Measurements from ENCODE around the gene SPINK5.

SPINK5 gene

DNA sequence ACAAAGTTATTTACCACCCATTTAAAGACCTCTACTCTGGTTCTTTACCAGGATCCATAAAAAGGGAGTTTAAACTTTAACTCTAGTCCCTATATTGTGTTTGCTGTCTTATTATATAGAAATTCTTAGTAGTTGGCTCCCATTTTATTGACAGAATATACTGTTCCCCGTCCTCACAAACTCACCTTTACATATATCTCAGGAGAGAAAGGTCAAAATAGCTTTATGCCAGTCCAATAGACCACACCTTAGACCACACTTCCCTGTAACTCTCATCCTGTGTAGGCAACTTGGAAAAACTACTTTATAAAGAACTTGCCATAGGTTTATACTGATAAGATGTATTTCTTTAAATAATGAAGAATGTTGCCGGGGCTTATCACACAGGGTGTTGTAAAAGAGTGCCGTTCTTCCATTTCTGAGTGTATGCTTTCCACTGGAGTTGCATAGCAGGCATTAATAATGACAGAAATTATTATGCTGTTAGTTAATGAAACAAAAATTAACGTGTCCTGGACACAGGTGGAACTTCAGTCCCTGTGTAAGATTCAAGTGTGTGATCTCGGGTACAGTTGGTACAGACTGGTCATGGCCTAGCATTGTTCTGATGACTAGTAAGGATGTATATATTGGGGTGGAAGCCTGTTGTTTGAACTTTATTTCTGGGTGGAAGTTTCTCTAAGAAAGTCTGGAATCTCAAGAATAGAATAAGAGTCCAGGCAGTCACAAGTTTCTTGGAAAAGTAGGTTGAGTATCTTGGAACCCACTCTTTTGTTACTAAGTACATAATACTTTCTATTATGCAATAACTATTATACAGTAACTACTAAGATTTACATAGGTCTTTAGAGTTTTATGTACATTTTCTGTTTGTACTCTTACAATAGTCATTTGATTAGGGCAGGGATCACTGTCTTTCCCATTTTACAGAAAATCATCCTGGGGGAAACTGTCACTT is 71.6 kb downstream of the SPINK5 start:
- no peak overlapping the region for H3K4me3 ChIP-seq (ENCODE audit: low read length)

GRCh38 chr5:148140846-148141245 is 77.1 kb downstream of the SPINK5 start:
- no peak overlapping the region for H3K4me3 ChIP-seq (ENCODE audit: low read length)
- TF ChIP-seq, protein P1, sequence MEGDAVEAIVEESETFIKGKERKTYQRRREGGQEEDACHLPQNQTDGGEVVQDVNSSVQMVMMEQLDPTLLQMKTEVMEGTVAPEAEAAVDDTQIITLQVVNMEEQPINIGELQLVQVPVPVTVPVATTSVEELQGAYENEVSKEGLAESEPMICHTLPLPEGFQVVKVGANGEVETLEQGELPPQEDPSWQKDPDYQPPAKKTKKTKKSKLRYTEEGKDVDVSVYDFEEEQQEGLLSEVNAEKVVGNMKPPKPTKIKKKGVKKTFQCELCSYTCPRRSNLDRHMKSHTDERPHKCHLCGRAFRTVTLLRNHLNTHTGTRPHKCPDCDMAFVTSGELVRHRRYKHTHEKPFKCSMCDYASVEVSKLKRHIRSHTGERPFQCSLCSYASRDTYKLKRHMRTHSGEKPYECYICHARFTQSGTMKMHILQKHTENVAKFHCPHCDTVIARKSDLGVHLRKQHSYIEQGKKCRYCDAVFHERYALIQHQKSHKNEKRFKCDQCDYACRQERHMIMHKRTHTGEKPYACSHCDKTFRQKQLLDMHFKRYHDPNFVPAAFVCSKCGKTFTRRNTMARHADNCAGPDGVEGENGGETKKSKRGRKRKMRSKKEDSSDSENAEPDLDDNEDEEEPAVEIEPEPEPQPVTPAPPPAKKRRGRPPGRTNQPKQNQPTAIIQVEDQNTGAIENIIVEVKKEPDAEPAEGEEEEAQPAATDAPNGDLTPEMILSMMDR (conservative IDR thresholded peaks at IDR 0.05; ENCODE audit: low read depth, low read length), result no peak
- no peak for DNase-seq (ENCODE audit: low read depth)

More for the DNA sequence above, 71.6 kb downstream of the SPINK5 start:
- DNase-seq (ENCODE audit: low read depth), result no peak
- TF ChIP-seq, protein P1 (conservative IDR thresholded peaks at IDR 0.05; ENCODE audit: low read depth, low read length), result no peak

- DNase-seq (ENCODE audit: low read depth), result no peak
- TF ChIP-seq, protein P1 (conservative IDR thresholded peaks at IDR 0.05; ENCODE audit: low read depth, low read length), result no peak
- no peak overlapping the region for H3K4me3 ChIP-seq (ENCODE audit: low read length)
Measured at GRCh38 chr5:148141645-148142044, 77.9 kb downstream of the SPINK5 start.

DNA sequence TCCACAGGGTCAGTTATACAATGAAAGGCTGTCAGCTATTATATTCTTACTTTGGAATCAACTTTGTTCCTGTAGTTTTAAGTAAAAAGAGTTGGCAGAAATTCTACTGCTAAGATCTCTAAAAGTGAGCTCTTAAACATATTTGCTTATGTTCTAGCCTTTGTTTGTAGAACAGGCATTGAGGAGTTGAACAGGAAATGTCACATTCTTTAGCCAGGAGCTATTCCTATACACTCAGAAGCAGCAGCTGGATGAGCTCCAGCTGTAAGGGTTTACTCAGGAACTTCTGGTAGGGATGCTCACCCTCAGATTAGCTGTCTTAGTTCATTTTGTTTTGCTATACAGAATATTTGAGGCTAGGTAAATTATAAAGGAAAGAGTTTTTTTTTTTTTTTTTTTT is 82.1 kb downstream of the SPINK5 start:
- no peak overlapping the region for H3K4me3 ChIP-seq (ENCODE audit: low read length)
- TF ChIP-seq, protein P1 (conservative IDR thresholded peaks at IDR 0.05; ENCODE audit: low read depth, low read length), result no peak
- DNase-seq (ENCODE audit: low read depth), result no peak

DNA sequence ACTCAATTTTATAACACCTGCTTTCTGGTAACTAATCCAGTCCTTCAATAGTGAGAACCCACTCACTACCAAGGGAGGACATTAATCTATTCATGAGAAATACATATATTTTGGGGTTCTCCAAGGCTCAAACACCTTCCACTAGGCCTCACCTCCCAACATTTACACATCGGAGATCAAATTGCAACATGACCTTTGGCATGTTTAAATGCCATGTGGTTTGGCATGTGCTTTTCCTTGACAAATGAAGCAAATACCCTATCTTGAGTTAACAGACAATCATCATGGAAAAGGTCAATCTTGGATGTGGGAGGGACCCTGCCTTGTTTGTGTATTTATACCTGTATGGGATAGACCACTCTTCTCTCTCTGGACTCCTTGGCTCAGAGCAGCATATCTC is 82.7 kb downstream of the SPINK5 start:
- no peak overlapping the region for H3K4me3 ChIP-seq (ENCODE audit: low read length)
- TF ChIP-seq, protein P1 (conservative IDR thresholded peaks at IDR 0.05; ENCODE audit: low read depth, low read length), result no peak
- no peak for DNase-seq (ENCODE audit: low read depth)

- H3K4me3 ChIP-seq (ENCODE audit: low read length), result no peak overlapping the region
- TF ChIP-seq, protein P1 (conservative IDR thresholded peaks at IDR 0.05; ENCODE audit: low read depth, low read length), result no peak
- no peak for DNase-seq (ENCODE audit: low read depth)
Measured at GRCh38 chr5:148147415-148147814, 83.6 kb downstream of the SPINK5 start.

DNA sequence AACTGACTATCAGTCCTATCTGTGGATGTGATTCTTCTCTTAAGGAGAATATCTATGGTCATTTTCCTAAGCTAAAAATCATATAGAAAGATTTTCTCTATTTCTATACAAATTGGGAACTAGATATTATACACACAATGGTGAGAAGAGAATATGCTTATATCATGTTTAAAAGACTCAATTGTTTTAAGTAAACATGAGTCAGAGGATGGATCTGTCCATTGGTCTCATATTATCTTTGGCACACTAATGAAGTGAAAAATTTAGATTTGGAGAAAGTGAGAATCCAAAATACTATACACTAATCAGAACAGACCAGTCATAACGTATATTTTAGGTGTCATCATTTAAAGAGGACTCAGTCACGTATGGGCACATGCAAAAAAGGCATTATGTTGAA is 88.1 kb downstream of the SPINK5 start:
- no peak overlapping the region for H3K4me3 ChIP-seq (ENCODE audit: low read length)
- TF ChIP-seq, protein P1 (conservative IDR thresholded peaks at IDR 0.05; ENCODE audit: low read depth, low read length), result no peak
- no peak for DNase-seq (ENCODE audit: low read depth)

Measured in retinal pigment epithelial cell (primary cell).